Midbrain (tissue), 1 donor: ENCODE results near the gene ANKRD63.

ENCODE experiments used
- DNase-seq: peaks from one replicate; lab custom pipeline; 2025; lab: John Stamatoyannopoulos, UW

ANKRD63 gene

DNA sequence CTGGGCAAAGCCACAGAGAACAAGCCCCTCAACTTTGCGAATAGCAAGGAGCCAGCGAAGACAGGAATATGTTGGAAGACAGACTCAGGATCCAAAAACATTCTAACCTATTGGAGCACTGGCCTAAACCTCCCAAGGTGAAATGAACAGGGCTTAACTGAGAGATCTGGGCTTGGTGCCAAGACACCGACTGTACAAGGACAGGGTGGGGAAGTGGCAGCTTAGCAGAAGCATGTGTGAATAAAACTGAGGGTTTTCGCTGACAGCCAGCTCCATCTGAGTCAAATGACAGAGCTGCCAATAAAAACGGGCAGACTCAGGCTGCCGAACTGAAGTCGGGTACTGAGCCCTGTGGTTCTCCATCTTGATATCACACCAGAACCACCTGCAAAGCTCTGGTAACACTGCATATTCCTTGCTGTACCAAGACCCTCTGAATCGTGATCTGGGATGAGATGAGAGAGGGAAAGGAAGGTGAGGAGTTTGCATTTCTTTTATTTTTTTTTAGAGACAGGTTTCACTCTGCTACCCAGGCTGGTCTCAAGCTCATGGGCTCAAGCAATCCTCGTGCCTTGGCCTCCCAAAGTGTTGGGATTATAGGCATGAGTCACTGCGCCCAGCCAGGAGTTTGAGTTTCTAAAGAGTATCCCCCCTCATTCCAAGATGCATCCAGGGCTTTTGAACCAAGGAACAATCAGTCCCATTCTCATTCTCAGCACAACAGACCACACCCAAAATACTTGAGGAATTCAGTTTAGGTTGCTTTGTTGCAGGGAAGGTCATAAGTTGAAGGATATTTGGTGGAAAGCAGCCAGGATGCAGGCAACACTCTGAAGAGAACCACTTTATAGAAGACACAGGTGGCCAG is 30.9 kb upstream of the ANKRD63 start:
- DNase-seq, result no peak

DNA sequence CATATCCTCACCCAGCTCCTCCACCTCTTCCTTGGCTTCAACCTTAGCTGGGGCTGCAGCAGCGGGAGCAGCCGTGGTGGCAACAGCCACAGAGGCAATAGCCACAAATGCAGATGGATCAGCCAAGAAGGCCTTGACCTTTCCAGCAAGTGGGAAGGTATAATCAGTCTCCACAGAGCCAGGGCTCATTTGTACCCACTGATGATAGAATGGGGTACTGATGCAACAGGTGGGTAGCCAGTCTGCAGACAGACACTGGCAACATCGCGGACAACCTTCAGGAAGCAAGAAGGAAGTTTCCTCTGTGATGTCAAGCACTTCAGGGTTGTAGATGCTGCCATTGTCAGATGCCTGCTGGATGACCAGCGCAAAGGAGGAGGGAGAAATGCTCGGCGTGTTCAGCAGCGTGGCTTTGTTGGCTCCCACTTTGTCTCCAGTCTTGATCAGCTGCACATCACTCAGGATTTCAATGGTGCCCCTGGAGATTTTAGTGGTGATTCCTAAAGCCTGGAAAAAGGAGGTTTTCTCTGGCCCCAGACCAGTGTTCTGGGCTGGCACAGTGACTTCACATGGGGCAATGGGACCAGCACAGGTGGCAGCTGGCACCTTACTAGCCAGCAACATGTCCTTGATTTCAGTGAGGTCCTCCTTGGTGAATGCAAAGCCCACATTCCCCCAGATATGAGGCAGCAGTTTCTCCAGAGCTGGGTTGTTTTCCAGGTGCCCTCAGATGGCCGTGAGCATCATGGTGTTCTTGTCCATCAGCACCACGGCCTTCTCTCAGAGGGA is 29.7 kb upstream of the ANKRD63 start:
- no peak for DNase-seq

DNA sequence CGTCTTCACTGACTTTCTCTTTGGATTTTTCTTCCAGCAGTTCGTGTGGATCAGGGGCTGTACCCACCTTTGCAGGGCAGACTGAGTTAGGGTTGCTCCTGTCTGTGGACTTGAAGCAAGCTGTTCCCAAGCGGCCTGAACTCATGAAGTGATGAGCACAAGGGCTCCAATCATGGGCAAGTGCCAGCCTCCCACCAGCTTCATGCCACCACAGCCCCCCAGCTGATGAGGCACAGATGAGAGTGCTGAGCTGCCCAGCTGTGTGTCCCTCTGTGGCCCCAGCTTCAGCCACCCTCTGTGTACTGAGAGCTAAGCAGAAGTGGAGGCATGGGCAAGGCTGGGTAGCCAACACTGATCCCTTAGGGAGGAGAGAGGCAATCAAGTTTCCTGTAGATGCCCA is 28.1 kb upstream of the ANKRD63 start:
- DNase-seq, result no peak

DNA sequence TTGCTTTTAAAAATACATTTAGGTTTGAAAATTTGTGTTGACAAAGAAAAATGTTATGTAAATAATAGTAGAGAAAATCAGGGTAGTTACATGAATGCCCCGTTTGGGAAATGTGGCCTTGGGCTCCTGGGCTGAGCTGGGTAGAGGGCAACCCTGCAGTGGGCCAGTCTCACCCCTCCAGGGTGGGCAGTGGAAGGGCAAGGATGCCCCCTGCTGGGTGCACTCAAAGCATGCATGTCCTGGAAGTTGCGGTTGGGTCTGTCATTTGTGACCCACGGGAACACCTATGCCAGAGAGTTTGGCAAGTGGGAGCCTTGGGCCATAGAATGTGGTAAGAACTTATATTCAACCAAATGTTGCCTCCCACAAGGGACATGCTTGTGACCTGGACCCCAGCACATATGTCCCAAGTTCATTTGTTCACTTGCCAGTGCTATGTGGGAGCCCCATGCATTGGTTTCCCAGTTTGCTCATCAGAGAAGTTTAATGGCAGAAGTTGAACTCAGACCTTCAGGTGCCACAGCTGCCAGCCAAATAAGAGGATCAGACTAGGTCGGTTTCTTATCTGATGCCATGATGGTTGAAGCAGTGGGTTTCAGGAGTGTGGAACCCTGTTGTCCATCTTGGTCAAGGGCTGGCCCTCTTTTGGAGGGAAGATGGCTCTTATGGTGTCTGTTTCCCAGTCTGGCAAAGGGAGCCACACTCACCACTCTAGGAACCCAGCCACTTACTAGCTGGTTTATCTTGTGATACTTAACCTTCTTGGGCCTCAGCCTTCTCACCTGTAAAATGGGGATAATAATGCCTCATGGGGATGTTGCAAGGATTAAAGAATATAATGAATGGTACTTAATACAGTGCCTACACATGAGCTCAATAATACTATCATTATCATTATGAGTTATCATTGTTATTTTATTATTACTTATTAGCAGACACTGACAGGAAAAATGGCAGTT is 27.4 kb upstream of the ANKRD63 start:
- DNase-seq, result peak; percentile 16

DNA sequence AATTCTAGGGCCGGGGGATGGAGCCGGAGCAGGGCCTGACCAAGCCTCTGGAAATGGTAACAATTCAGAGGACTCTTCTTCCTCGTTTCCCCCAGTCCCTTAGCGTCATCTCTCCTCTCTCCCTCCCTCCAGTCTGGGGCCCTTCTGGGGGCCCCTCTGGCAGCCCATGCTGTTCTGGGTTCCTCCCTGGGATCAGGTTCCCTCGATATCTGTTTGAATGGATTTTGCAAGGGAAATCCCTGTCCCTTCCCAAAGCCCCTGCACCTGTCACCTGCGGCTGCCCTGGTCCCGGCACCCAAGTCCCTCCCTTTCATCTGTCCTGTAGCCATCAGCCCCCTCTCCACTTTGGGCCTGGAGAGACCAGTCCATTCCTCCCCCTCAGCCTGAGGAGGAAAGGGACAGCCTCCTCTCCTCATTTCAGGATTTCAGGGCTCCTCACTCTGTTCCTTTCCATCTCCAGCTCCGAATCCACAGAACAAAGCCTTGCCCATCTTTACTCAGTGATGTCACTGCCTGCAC is 26.5 kb upstream of the ANKRD63 start:
- no peak for DNase-seq

DNA sequence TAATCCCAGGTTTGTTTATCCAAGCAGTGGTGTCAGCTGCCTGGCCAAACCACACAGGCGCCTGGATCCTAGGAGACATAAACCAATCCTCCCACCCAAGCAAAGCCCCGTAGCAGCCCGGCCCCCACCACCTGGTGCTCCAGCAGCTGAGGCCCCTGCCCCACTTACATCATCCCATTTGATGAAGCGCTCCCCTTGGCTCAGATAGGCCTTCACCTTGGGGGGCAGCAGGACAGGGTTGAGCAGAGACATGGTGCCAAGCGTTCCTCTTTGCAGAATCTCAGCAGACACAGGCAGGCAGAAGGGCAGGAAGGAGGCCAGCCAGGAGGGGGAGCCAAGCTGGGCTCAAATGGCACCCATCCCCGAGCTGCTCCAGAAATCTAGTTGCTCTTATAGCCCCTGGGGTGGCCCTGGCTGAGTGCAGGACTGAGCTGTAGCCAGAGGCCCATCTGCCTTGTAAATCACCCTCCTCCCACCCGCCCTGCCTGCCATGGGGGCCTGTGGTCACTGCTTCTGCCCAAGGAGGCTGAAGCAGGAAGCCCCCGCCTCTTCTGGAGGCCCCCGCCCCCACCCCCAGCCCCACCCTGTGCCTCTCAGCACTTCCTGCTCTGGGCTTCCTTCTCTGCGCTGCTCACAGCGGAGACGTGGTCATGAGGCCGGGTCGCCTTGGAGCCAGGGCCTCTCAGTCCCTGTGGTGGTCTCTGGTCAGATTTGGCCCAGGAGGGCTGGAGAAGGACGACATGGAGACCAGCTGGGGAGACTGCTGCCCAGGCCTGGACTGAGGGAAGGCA is 24.8 kb upstream of the ANKRD63 start, which contains the start of gene PLCB2:
PLCB2 (minus strand) TSS at position 515 of the 791 bp plus-strand sequence; CDS start at position 252, 263 bp downstream.
- no peak for DNase-seq

DNA sequence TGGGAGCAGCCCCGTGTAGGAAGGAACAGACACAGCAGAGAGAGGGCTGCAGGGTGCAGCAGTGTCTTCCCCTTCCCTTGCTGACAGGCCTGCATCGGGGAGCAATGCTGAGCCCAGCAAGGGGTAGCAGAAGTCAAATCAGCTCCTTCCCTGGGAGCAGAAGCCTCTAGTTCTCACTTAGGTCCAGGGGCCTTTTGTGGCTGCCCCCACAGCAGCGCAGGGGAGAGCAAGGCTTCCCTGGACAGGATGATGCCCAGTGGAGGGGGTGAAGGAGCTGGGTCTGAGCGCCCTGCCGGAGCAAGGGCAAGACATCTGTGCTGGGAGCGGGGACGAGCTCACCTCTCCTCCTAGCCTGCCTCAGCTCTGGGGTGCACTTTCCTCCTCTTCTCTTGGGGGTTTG is 24.0 kb upstream of the ANKRD63 start:
- DNase-seq, result no peak

DNA sequence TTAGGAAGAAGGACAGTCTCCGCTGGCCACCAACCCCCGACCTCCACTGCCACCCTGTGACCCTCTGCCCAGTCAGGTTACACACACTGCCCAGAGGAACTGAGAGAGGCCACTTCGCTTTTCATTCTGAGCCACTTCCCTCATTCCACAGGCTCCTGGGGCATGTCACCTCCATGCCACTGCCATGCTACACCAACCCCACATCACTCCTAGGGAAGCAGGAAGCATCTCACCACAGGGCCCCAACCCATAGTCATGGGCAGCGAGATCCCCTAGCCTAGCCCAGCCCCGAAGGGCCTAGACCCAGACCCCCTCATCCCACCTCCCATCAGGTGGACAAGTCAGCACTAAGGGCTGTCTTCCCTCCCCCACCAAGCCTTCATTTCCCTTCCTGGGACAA is 23.5 kb upstream of the ANKRD63 start:
- DNase-seq, result no peak

DNA sequence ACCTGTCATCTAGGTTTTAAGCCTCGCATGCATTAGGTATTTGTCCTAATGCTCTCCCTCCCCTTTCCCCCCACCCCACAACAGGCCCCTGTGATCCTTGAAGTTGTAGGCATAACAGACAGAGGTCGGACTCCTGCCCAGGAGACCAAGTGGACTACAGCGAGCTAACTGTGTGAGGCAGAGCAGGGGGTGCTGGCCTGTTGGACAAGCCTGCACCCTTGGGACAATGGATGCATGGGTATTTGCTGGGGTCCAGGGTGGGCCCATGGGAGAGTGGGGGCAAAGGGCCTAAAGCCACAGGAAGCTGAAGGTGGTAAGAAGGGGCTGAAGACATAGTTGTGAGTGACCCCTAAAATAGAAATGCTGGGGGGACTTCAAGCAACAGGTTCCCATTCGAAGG is 22.4 kb upstream of the ANKRD63 start:
- DNase-seq, result no peak

DNA sequence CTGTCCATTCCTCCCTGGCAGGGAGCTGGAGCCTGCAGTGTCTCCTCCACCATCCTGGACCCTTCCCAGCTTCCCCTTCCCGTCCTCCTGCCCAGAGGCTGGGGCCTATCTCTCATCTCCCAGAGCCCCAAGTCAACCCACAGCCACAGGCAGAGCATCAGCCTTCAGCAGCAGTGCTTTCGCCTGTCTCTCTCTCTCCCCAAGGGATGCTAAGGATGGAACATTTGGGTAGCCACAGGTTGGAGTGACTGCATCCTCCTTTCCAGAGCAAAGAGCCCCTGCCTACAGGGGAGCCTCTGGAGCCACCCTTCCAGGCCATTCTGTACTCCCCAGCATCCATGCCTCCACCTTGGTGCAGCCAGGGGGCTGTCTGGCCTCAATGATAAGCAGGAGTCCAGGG is 20.7 kb upstream of the ANKRD63 start:
- DNase-seq, result no peak

DNA sequence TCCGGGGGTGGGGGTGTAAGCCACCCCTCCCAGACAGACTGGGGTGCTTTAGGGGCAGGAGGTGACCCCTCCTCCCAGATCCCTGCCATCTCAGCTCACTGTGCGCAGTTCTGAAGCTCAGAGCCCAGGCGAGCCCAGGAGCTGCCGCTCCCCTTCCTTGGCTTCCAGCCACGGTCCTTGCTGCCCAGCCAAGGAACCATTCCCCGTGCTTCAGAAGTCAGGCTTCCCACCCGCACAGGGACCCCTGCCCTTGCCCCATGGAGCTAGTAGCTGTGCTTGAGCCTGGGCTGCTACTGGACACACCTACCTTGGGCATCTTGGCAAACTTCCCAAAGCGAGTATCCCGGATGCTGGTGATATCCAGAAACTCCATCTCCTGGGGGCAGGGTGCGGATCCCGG is 20.1 kb upstream of the ANKRD63 start:
- no peak for DNase-seq

DNA sequence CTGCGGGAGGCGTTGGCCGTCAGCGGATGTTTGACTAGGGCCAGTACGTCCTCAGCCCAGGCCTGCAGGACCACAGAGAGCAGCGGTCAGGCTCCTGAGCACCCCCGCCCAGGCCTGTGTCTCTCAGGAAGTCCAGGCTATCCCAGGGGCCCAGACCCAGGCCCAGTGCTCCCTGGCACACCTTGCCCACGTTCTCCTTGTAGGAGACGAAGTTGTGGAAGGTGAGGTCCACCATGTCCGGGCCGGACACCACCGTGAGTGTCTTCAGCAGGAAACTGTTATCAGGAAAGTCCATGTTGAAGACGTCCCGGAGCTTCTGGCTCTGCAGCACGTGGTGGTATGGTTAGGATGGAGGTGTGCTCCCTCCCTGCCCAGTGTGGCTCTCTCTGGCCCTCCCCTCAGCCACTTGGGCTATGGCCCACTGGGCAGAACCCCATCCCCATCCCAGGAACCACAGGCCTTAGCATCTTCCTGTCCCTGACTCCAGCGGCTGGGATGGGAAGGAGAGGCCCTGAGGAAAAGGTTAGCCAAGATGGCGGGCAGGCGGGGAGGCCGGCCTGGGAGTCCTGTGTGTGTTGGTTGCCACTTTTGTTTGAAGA is 19.5 kb upstream of the ANKRD63 start:
- DNase-seq, result no peak

DNA sequence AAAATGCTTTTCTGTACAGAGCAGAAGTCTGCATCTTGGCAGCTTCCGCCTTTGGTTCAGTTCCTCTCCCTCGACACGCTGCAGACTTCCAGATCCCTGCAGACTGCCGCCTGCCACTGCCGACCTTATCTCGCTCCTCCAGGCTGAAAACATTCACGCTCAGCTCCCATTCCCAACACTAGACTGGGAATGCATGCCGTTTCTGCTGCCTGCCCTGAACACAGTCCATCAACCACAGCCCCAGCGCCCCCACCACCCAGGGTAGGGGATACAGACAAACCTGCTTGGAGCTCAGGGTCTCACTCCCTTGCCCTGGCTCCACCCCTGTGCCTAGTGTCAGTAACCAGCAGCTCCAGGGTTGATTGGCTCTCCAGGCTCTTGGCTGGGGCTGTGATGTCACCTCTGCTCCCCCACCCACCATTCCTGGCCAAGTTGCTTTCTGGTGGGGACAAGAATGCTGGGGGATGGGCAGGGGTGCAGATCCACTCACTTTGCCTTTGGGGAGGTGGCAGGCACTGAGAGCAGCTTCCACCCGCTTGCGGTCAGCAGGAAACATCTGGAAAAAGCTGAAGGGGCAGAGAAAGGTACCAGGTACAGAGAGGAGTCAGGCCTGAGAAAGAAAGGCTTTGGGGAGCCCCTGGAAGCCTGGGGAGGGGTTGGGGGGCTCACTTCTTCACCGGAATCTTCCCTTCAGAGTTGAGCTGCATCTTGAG is 18.8 kb upstream of the ANKRD63 start:
- no peak for DNase-seq

DNA sequence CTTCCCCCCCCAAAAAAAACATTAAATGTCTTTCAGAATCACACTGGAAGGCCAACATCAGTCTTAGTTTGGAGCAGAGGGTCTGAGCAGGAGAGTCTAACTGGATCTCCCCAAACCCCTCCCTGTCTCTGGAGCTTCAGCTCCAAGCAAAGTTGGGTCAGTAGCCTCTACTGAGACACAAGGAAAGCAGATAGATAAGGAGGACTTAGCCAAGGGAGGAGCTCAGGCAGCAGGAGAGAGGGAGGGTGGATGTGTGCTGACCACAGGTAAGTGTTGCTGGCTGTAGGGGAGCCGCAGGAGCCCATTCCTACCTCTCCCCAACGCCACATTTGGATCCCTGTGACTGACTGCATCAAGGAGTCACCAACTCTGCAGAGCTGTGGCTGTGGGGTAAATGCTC is 17.9 kb upstream of the ANKRD63 start:
- DNase-seq, result no peak

DNA sequence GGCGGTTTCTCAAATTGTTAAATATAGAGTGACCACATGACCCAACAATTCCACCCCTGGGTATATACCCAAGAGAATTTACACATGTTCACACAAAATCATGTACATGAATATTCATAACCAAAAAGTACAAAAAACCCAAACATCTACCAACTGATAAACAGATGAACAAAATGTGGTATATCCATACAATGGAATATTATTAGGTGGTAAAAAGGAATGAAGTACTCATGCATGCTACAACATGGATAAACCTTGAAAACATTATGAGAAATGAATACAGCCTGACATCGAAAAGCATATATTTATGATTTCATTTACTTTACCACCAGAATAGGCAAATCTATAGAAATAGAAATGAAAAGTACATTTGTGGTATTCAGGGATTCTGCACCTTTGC is 17.5 kb upstream of the ANKRD63 start:
- no peak for DNase-seq

DNA sequence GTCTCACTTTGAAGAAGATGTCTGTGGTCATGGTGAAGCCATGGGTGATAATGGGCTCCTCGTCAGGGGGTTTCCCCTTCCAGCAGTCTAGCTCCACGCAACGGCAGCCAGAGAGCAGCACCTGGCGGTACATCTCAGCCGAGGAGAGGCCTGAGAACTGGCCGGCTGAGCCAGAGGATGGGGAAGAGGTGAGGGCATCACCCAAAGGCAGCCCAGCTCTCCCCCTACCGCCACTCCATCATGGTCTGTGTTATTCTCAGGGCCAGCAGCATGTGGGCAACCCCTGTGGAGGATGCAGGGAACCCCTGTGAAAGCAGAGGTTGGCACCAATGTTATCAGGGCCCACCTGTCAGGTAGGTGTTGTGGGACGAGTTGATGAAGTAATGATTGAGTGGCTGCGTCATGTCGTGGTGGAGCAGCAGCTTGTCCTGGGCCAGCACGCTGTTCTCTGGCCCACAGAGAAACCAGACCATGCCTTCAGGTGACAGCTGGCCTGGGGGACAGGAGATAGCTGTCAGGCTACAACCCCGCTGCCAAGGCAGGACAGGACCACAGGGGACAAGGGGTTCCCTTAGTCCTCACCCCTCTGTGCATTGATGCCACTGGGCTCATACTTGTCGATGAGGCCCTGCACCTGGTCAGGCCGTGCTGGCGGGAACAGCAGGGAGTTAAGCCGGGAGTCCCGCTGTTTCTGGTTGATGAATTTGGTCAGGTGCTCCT is 15.5 kb upstream of the ANKRD63 start:
- no peak for DNase-seq

DNA sequence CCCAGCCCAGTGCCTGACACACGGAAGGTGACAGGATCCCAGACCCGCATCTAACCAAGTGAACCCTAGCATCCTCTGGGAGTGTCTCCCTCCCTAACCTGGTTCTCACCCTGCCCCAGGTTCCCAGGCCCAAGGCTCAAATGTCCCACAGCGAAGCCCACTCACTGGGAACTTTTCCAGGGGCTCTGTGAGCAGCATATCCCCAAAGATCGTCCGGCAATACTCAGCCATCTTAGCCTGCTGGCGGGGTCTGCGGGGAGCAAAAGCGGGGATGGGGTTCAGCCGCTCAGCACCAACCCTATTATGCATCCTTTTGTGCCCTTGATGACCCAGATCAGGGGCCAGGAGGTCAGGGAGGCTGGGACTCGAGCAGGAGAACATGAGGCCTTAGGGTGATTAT is 14.5 kb upstream of the ANKRD63 start:
- DNase-seq, result no peak

DNA sequence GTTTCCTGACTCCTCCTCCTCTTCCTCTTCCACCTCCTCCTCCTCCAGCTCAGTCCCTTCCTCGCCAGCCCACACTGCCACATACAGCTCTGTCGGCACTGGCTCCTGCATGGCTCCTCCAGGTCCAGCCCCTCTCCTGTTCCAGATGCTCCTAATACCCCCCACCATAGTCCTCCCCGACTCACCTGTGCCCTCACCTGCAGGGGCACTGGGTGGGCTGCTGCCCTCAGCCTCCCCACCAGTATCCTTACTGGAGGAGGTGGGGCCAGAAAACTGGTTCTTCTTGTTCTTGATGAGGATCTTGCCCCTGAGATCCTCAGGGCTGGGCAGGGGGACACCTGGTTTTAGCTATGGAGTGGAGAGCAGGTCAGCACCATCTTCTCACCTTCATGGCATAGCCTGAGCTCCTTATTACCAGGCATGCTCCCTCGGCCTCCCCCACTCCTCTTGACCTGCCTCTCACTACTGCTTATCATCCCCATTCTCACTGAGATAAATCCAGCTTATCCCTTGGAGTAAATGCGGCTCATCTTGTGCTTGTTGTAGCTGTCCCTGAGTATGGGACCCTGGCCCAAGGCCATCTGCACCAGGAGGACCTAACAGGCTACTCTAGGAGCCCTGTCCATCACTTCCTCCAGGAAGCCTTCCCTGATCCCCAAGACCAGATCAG is 13.8 kb upstream of the ANKRD63 start:
- no peak for DNase-seq
